Measurements from ENCODE around the gene HSPG2. TPM values are rescaled to one million over a fixed set of nuclear protein-coding genes. Genes with fewer than 3 reads are reported as not detected.

Gene HSPG2
- total RNA-seq, 2 donors from 2014 or later: 1.2 to 1.6 TPM

DNA sequence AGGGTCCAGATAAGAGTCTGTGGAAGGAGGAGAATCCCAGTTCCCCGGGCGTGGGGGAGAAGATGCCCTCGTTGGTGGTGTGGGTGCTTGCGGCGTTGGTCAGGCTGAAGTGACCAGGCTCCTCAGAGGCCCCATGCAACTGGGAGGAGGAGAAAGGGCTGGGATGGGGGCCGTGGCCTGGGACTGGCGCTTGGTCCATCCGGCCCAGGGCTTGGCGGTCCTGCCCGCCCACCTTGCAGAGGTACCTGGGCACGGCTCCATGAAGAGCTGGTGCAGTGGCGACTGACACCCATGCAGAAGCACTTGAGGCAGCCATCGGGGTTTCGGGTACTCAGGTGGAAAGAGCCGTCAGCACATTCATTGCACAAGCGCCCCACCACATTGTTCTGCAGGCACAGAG lies 60.8 kb downstream of the HSPG2 start:
- ATAC-seq (no peak), DNase-seq (no peak)
- no peak overlapping the region for H3K4me3 Mint-ChIP-seq
- H3K27me3 Mint-ChIP-seq: peaks cover 9% of the 10 kb centered on the region
- H3K36me3 Mint-ChIP-seq (ENCODE audit: low read depth): no peaks in the 10 kb centered on the region
- H3K27ac Mint-ChIP-seq: no peak overlapping the region
- H3K4me1 Mint-ChIP-seq: no peaks in the 10 kb centered on the region
- no peaks in the 10 kb centered on the region for H3K9me3 ChIP-seq (ENCODE audit: control insufficient read depth, low read length, poor library complexity, severe bottlenecking)

DNA sequence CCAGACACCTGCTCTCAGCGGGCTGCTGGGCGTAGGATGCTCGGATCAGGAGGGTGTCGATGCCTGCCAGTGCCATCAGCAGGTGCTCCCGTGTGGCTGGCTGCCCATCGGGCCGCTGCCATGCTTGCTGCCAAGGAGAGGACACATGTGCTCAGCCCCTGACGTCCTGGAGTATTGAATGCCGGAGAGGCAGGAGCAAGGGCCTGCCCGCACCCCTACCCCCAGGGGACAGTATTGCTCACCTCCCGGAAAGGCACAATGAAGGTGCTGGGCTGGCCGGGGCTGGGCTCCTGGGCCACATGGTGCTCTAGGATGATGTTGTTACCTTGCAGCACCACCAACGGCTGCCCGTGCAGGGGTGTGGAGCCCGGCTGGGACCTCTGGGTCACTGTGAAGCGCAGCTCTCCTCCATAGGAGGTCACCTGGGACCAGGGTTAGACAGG lies 61.5 kb downstream of the HSPG2 start:
- no peaks in the 10 kb centered on the region for H3K9me3 ChIP-seq (ENCODE audit: control insufficient read depth, low read length, poor library complexity, severe bottlenecking)
- ATAC-seq (no peak), DNase-seq (no peak)
- Mint-ChIP-seq H3K36me3 (ENCODE audit: low read depth) (no peaks in the 10 kb centered on the region), H3K27ac (no peak overlapping the region), H3K4me3 (no peak overlapping the region), H3K4me1 (no peaks in the 10 kb centered on the region), H3K27me3 (peaks cover 9% of the 10 kb centered on the region)

DNA sequence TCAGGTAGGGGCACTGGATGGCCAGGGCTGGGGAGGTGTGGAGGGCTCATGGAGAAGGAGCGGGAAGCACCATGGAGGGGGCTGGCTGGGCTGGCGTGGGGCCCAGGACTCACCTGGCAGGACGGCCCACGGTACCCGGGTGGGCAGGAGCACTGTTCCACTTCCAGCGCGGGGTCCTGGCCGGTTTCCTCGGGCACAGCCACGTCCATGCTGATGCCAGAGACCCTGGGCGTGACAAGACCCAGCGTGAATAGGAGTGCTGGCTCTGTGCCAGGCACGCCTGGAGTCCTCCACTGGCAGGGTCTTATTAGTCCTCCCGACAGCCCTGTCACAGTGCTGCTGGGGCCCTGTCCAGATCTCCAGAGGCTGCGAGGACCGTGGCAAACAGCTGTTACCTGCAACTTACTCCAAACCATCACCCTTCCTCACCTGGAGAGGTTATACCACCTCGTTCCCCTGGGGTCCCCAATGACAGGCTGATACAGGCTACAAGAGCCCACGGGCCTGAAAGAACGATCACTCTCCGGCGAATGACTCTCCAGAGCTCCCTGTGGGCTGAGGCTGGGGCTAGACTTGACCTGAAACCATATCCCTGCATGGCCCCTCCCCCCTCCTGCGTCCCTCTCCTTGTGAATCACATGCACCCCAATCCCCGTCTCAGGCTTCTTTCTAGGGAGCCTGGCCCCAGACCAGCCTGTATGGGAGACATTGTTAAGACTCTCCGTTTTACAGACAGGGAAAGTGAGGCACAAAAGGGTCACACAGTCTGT lies 62.1 kb downstream of the HSPG2 start:
- H3K9me3 ChIP-seq (ENCODE audit: control insufficient read depth, low read length, poor library complexity, severe bottlenecking): no peaks in the 10 kb centered on the region
- Mint-ChIP-seq H3K4me1 (no peaks in the 10 kb centered on the region), H3K27me3 (peaks cover 9% of the 10 kb centered on the region), H3K36me3 (ENCODE audit: low read depth) (no peaks in the 10 kb centered on the region), H3K4me3 (no peak overlapping the region), H3K27ac (no peak overlapping the region)
- DNase-seq (no peak), ATAC-seq (no peak)

DNA sequence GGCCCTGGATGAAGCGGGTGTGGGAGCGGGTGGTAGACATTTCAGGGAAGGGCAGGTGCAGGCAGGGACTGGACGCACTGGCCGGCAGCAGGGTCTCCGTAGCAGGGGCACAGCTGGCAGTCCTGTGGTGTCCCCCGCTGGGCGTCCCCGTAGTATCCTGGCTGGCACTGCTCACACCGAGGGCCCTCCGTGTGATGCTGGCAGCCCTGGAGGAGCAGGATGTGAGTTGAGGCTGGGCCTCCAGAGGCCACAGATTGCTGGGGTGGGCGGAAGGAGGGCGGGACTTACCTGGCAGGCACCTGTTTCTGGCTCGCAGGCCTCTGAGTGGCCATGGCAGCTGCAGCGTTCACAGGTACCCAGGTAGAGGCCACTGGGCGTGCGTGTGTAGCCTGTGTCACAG lies 62.8 kb downstream of the HSPG2 start:
- Mint-ChIP-seq H3K36me3 (ENCODE audit: low read depth) (no peaks in the 10 kb centered on the region), H3K27ac (no peak overlapping the region), H3K4me3 (no peak overlapping the region), H3K27me3 (peaks cover 11% of the 10 kb centered on the region), H3K4me1 (peaks cover under 1% of the 10 kb centered on the region)
- no peak for ATAC-seq
- no peaks in the 10 kb centered on the region for H3K9me3 ChIP-seq (ENCODE audit: control insufficient read depth, low read length, poor library complexity, severe bottlenecking)
- no peak for DNase-seq

DNA sequence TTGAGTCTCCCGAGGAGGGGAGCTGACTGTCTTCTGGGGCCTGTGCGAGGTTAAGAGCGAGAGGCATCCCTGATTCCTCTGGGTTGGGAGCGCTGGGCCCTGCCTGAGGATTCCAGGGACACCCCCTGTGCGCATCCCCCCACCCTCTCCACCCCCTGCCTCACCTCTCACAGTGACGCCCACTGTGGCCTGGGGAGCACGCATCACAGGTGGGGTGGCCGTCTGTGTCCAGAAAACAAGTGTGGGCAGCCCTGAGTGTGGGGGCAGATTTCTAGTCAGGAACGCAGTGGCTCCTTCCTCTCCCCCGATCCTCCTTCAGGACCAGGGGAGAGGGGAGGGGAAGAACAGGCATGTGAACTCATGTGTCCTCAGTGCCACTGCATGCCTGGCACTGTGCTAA lies 63.3 kb downstream of the HSPG2 start:
- H3K4me1 Mint-ChIP-seq: peaks cover 2% of the 10 kb centered on the region
- DNase-seq: no peak

DNA sequence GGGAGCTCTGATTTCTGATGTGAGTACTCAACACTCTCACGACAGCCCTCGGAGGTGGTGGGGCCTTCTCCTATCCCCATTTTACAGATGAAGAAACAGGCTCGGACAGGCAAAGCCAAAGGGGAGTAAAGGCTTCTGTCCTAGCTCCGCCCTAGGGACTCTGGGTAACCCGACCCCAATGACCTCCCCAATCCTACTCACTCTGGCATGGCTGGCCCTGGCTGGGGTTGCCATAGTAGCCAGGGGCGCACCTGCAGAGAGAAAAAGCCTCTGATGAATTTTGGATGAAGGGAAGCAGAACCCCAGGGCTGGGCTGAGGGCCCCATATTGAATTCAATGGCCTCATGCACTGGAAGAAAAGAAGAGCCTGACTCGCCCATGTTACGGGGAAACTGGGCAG lies 63.9 kb downstream of the HSPG2 start:
- Mint-ChIP-seq H3K36me3 (ENCODE audit: low read depth) (no peaks in the 10 kb centered on the region), H3K27ac (no peak overlapping the region), H3K4me3 (no peak overlapping the region), H3K27me3 (peaks cover 14% of the 10 kb centered on the region), H3K4me1 (peaks cover 2% of the 10 kb centered on the region)
- no peaks in the 10 kb centered on the region for H3K9me3 ChIP-seq (ENCODE audit: control insufficient read depth, low read length, poor library complexity, severe bottlenecking)
- DNase-seq (no peak), ATAC-seq (no peak)

More for the DNA sequence above, 63.3 kb downstream of the HSPG2 start:
- peaks cover 14% of the 10 kb centered on the region for H3K27me3 Mint-ChIP-seq
- no peak for ATAC-seq
- no peak overlapping the region for H3K4me3 Mint-ChIP-seq
- H3K36me3 Mint-ChIP-seq (ENCODE audit: low read depth): no peaks in the 10 kb centered on the region
- no peak overlapping the region for H3K27ac Mint-ChIP-seq
- H3K9me3 ChIP-seq (ENCODE audit: control insufficient read depth, low read length, poor library complexity, severe bottlenecking): no peaks in the 10 kb centered on the region

DNA sequence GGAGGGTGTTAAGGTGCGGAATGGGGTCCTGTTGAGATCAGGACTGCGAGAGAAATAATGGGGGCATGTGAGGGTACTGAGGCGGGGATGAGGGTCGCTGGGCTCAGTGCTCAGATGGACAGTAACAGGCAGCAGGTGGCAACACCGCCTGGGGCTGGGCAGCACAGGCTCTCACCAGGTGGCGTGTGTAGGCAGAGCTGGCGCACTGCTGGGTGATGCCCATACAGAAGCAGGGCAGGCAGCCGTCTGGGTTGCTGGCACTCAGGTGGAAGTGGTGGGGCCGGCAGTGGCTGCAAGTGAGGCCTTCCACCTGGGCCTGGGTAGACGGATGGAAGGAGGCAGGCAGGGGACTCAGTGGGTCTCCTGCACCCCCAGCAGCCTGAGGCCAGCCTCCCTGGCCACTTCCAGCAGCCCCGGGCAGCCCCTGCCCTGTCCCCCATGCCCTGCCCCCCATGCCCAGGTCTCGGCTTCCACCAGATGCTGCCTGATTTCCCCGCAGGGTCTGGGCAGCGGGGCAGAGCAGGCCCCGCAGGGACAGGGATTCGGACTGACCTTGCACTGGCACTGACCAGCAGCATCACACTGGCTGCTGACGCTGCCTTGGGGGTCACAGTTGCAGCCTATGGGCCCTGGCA lies 64.5 kb downstream of the HSPG2 start:
- H3K9me3 ChIP-seq (ENCODE audit: control insufficient read depth, low read length, poor library complexity, severe bottlenecking): no peaks in the 10 kb centered on the region
- no peak overlapping the region for H3K4me3 Mint-ChIP-seq
- H3K27me3 Mint-ChIP-seq: peaks cover 14% of the 10 kb centered on the region
- H3K36me3 Mint-ChIP-seq (ENCODE audit: low read depth): no peaks in the 10 kb centered on the region
- no peak for ATAC-seq
- DNase-seq: no peak
- no peak overlapping the region for H3K27ac Mint-ChIP-seq
- H3K4me1 Mint-ChIP-seq: peaks cover 2% of the 10 kb centered on the region

DNA sequence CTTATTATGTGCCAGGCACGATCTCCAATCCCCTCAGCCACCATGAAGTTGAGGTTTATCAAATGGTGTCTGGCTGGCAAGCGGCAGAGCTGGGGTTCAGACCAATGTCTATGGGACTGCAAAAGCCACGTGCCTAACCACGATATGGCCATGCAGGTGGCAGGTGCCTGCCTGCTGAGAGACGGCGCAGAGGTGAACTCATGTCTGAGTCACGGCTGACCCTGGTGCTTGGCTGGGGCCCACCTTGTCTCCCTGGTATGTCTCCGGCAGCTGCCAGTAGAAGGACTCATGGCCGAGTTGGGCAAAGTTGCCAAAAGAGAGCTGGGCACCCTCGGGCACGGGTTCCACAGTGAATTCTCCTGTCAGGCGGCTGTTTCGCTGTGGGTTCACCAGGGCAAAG lies 65.2 kb downstream of the HSPG2 start:
- Mint-ChIP-seq H3K36me3 (ENCODE audit: low read depth) (no peaks in the 10 kb centered on the region), H3K27ac (no peak overlapping the region), H3K4me1 (peaks cover 2% of the 10 kb centered on the region), H3K4me3 (no peak overlapping the region), H3K27me3 (peaks cover 14% of the 10 kb centered on the region)
- no peak for ATAC-seq
- no peaks in the 10 kb centered on the region for H3K9me3 ChIP-seq (ENCODE audit: control insufficient read depth, low read length, poor library complexity, severe bottlenecking)
- DNase-seq: no peak

DNA sequence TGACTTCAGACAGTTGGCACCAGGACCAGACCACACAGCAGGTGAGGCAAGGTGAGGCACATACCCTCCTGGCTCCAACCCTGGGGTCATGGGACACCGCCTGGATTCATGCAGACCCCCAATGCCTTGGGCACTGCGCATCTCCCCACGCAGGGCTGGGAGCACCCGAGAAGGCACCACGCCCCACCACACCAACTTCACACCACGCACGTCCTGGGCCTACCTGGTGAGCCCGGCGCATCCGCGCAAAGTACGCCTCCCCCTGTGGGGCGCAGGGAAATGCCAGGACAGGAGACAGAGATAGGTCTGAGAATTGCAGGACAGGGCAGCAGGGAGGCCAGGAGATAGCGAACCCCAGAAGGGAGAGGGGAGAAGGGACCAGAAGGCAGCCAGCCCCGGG lies 66.5 kb downstream of the HSPG2 start:
- ATAC-seq (no peak), DNase-seq (no peak)
- Mint-ChIP-seq H3K27me3 (peaks cover 14% of the 10 kb centered on the region), H3K4me3 (no peak overlapping the region), H3K27ac (no peak overlapping the region), H3K36me3 (ENCODE audit: low read depth) (no peaks in the 10 kb centered on the region), H3K4me1 (peaks cover 2% of the 10 kb centered on the region)
- no peaks in the 10 kb centered on the region for H3K9me3 ChIP-seq (ENCODE audit: control insufficient read depth, low read length, poor library complexity, severe bottlenecking)

DNA sequence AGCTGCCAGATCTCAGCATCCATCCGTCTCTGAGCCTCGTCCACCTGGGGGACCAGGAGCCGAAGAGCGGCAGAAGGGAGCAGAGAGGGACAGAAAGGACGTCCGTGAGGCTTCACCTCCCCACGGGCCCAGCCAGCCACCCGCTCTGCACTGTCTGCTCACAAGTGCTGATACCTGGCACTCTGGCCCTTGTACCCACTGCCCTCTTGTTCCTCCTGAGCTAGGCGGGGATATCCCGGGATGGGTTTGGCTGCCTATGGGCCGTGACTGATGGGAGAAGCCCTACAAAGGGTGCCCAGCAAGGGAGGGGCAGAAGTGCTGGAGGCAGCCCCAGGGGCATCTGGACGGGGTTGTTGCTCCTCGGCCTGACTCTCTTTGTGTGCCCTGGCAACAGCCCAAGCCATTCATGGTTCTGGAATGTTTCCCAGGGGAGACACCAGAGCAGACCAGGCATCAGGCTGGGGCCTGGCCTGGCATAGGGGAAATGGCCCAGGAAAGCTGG lies 67.4 kb downstream of the HSPG2 start:
- Mint-ChIP-seq H3K36me3 (ENCODE audit: low read depth) (no peaks in the 10 kb centered on the region), H3K27me3 (peaks cover 14% of the 10 kb centered on the region), H3K4me3 (no peak overlapping the region), H3K4me1 (peaks cover 2% of the 10 kb centered on the region), H3K27ac (no peak overlapping the region)
- ATAC-seq (no peak), DNase-seq (no peak)
- H3K9me3 ChIP-seq (ENCODE audit: control insufficient read depth, low read length, poor library complexity, severe bottlenecking): no peaks in the 10 kb centered on the region

DNA sequence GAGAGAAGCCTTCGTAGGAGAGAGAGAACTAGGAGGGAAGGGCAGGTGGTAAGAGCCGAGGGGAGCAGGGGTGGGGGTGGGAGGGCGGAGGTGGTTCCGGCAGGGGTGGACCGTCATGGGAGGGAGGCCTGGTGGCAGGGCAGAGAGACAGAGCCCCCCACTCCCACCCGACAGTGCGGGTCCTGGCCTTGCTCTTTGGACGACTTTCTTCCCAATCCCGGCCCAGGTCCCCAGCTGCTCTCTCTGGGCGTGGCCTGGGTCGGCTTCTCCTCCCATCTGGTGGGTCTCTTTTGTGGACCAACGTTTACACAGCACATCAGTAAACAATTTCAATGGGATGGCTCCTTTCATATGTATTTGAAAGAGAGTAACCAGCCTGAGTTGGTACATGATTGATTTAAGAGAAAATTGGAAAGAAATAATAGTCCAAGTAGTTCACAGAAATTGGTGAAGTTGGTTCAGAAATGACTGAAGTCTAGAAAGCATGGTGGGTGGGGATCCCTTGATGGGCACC lies 68.1 kb downstream of the HSPG2 start:
- no peak for DNase-seq
- H3K27me3 Mint-ChIP-seq: peaks cover 14% of the 10 kb centered on the region
- H3K4me3 Mint-ChIP-seq: no peak overlapping the region
- H3K27ac Mint-ChIP-seq: no peak overlapping the region
- no peaks in the 10 kb centered on the region for H3K36me3 Mint-ChIP-seq (ENCODE audit: low read depth)
- peaks cover 2% of the 10 kb centered on the region for H3K4me1 Mint-ChIP-seq
- no peak for ATAC-seq
- no peaks in the 10 kb centered on the region for H3K9me3 ChIP-seq (ENCODE audit: control insufficient read depth, low read length, poor library complexity, severe bottlenecking)

DNA sequence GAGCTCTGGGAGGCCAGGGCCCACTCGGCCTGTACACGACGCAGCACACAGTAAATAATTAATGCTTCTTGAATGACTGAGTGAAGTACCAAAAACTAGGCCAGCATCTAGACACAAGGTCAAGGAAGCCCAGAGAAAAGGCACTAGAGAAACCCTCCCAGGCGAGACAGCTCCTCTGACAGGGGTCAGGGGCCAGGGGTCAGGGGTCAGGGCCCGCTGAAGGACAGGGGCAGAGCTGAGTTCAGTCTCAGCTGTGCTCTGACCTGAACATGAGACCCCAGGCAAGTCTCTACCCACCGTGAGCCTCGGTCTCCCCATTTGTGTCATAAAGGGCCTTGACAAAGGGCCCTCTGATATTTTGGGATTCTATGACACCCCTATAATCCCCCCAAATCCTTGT lies 68.6 kb downstream of the HSPG2 start:
- ATAC-seq: no peak
- DNase-seq: no peak
- H3K4me1 Mint-ChIP-seq: peaks cover 2% of the 10 kb centered on the region

DNA sequence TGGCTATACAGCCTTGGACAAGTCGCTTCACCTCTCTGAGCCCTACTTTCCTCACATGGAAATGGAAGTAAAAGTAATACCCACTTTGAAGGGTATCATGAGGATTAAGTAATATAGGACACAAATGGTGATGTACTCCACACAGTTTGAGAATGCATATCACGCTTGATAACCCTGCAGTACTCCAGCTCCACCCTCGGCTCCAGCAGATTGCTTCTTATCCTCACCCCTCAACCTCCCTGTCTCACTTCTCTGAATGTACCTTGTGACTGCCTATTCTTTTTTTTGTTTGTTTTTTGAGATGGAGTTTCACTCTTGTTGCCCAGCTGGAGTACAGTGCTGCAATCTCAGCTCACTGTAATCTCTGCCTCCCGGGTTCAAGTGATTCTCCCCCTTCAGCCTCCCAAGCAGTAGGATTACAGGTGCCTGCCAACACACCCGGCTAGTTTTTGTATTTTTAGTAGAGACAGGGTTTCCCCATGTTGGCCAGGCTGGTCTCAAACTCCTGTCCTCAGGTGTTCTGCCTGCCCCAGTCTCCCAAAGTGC lies 69.6 kb downstream of the HSPG2 start:
- ATAC-seq: no peak
- H3K4me1 Mint-ChIP-seq: peaks cover 2% of the 10 kb centered on the region
- H3K36me3 Mint-ChIP-seq (ENCODE audit: low read depth): no peaks in the 10 kb centered on the region
- no peak for DNase-seq
- H3K27me3 Mint-ChIP-seq: peaks cover 14% of the 10 kb centered on the region
- no peaks in the 10 kb centered on the region for H3K9me3 ChIP-seq (ENCODE audit: control insufficient read depth, low read length, poor library complexity, severe bottlenecking)
- no peak overlapping the region for H3K4me3 Mint-ChIP-seq
- H3K27ac Mint-ChIP-seq: no peak overlapping the region

More for the DNA sequence above, 68.6 kb downstream of the HSPG2 start:
- H3K4me3 Mint-ChIP-seq: no peak overlapping the region
- no peak overlapping the region for H3K27ac Mint-ChIP-seq
- H3K27me3 Mint-ChIP-seq: peaks cover 14% of the 10 kb centered on the region
- H3K9me3 ChIP-seq (ENCODE audit: control insufficient read depth, low read length, poor library complexity, severe bottlenecking): no peaks in the 10 kb centered on the region
- H3K36me3 Mint-ChIP-seq (ENCODE audit: low read depth): no peaks in the 10 kb centered on the region
